ENCODE data around the gene PPIE.

- TF ChIP-seq CTCF (IDR thresholded peaks at IDR 0.05; ENCODE audit: low read depth, low read length) = no peak
- no peak for TF ChIP-seq EZH2phosphoT487 (IDR thresholded peaks at IDR 0.05; ENCODE audit: low read depth)
Observed at GRCh38 chr1:39758556-39759435, 20.1 kb downstream of the PPIE start.
